HepG2 (cell line): ENCODE measurements around the gene ANO10. TPM values are rescaled to one million over a fixed set of nuclear protein-coding genes. Genes with fewer than 3 reads are reported as not detected.
A peak's percentile ranks its signal among the peaks of the same experiment; 100 is the strongest.

Experiments used
- ATAC-seq: fragments of 200-7000 bp; cut with Tn5 transposase; 3 replicates; pipeline ENCODE4 v1.9.1; 2020; ENCODE audit warnings: mild to moderate bottlenecking, moderate library complexity
- BruUV-seq: library from RNA; stranded (reverse); fragments of 400-500 nt; replicated peaks from 2 replicates; lab custom pipeline; 2021; lab: Mats Ljungman, UMichigan
- CTCF ChIA-PET: fragments of 300-600 bp; formaldehyde crosslinking; extraction: SDS; loops from one replicate; lab custom pipeline; 2021; ENCODE audit warnings: low total read pairs, inconsistent platforms, low intra/inter-chr PET ratio; lab: Yijun Ruan, JAX
- POLR2A ChIA-PET: fragments of 350-600 bp; sonication (Branson Sonifier 250); formaldehyde crosslinking; loops from one replicate; lab custom pipeline; 2020; ENCODE audit warnings: antibody characterized with exemption, inconsistent platforms; lab: Yijun Ruan, JAX
- DNase-seq: peaks from one replicate; pipeline ENCODE4 v3.0.0-alpha.2; 2015; ENCODE audit warnings: low spot score
- FAIRE-seq: peaks from 3 replicates; lab custom pipeline; 2011; peaks lifted over from hg19 to GRCh38; lab: Jason Lieb, UNC
- H2AFZ ChIP-seq: one replicate; pipeline ENCODE4 v1.6.1; 2011; ENCODE audit warnings: low read length, inconsistent platforms
- H3K27ac ChIP-seq: fragments of 300-600 bp; 3 replicates; pipeline ENCODE4 v1.8.0; 2011; ENCODE audit warnings: mixed run types, mild to moderate bottlenecking, mixed read lengths, low read length, inconsistent platforms; ENCODE audit not compliant: insufficient read depth; ENCODE audit errors: extremely low read length
- H3K27me3 ChIP-seq, 2 experiments: fragments of 200-600 bp in 1 of 2; 2 replicates in 1 of 2; 3 replicates in 1 of 2; pipeline versions ENCODE4 v1.6.0 to v1.8.0; 2011; ENCODE audit warnings: low read length in 2 of 2, mild to moderate bottlenecking in 2 of 2, moderate library complexity in 2 of 2, inconsistent platforms in 1 of 2; ENCODE audit not compliant: insufficient read depth in 2 of 2, control insufficient read depth in 1 of 2
- H3K36me3 ChIP-seq, 2 experiments: fragments of 200-600 bp in 1 of 2; replicated peaks in 1 of 2; 2 replicates in 1 of 2; 3 replicates in 1 of 2; pipeline versions ENCODE4 v1.5.1 to v1.8.0; 2011; ENCODE audit warnings: low read length in 2 of 2, inconsistent platforms in 1 of 2; ENCODE audit not compliant: insufficient read depth in 2 of 2, control insufficient read depth in 1 of 2
- H3K4me1 ChIP-seq: 2 replicates; pipeline ENCODE4 v1.5.1; 2012; ENCODE audit warnings: low read length, inconsistent platforms; ENCODE audit not compliant: insufficient read depth
- H3K4me2 ChIP-seq: 2 replicates; pipeline ENCODE4 v1.6.0; 2011; ENCODE audit warnings: low read depth, low read length, inconsistent platforms
- H3K4me3 ChIP-seq, 3 experiments: fragments of 200-600 bp in 1 of 3; sonication (generic), shearing (Covaris generic) in 1 of 3; replicated peaks in 1 of 3; 2 replicates each; pipeline ENCODE4 v1.5.1; 2011 to 2016; ENCODE audit warnings: low read length in 3 of 3, inconsistent platforms in 2 of 3, low read depth in 2 of 3, mild to moderate bottlenecking in 2 of 3, control low read depth in 1 of 3, mixed read lengths in 1 of 3; ENCODE audit not compliant: insufficient read depth in 1 of 3
- H3K79me2 ChIP-seq: one replicate; pipeline ENCODE4 v1.6.1; 2011; ENCODE audit warnings: low read length, inconsistent platforms; ENCODE audit not compliant: insufficient read depth
- H3K9ac ChIP-seq: 2 replicates; pipeline ENCODE4 v1.6.0; 2011; ENCODE audit warnings: mild to moderate bottlenecking, low read depth, low read length, inconsistent platforms; ENCODE audit not compliant: insufficient read depth
- H3K9me3 ChIP-seq: 2 replicates; pipeline ENCODE4 v1.5.1; 2012; ENCODE audit warnings: mild to moderate bottlenecking, low read length
- H4K20me1 ChIP-seq: 2 replicates; pipeline ENCODE4 v1.6.0; 2011; ENCODE audit warnings: inconsistent platforms, mild to moderate bottlenecking, low read length, moderate library complexity; ENCODE audit not compliant: insufficient read depth
- FOXP1 ChIP-seq, 2 experiments: fragments of 450-650 bp in 1 of 2; IDR thresholded peaks; 2 replicates each; pipeline ENCODE4 v1.6.1; 2017 to 2018; ENCODE audit warnings: antibody characterized with exemption in 1 of 2
- MAFK ChIP-seq, 2 experiments: IDR thresholded peaks in 1 of 2; conservative IDR thresholded peaks in 1 of 2; 2 replicates each; pipeline ENCODE4 v1.6.1; 2011; ENCODE audit warnings: improper control_type of control experiment in 2 of 2, low read length in 2 of 2
- PRDM4 ChIP-seq: sonication (generic); formaldehyde crosslinking; IDR thresholded peaks from 2 replicates; pipeline ENCODE4 v1.9.0; 2021; ENCODE audit warnings: missing genetic modification reagents, borderline replicate concordance
- ZNF256 ChIP-seq: sonication (generic); formaldehyde crosslinking; conservative IDR thresholded peaks from 2 replicates; pipeline ENCODE4 v1.4.0; 2020; ENCODE audit warnings: missing genetic modification reagents
- ZNF335 ChIP-seq: sonication (generic); formaldehyde crosslinking; IDR thresholded peaks from 2 replicates; pipeline ENCODE4 v1.4.0; 2020; ENCODE audit warnings: missing genetic modification reagents
- ZNF431 ChIP-seq: sonication (generic); formaldehyde crosslinking; IDR thresholded peaks from 2 replicates; pipeline ENCODE4 v1.9.0; 2022; ENCODE audit warnings: missing genetic modification reagents, low read depth, mild to moderate bottlenecking, borderline replicate concordance
- ZNF646 ChIP-seq: sonication (generic); formaldehyde crosslinking; IDR thresholded peaks from 2 replicates; pipeline ENCODE4 v1.9.0; 2021; ENCODE audit warnings: mild to moderate bottlenecking, missing genetic modification reagents
- ZNF670 ChIP-seq: sonication (generic); formaldehyde crosslinking; IDR thresholded peaks from 2 replicates; pipeline ENCODE4 v1.8.0; 2022; ENCODE audit warnings: mild to moderate bottlenecking, missing genetic modification reagents, borderline replicate concordance
- WGBS: methylation state at CpG from one replicate; pipeline ENCODE4 v1.1.6; 2017; ENCODE audit warnings: low lambda C conversion rate; 5-methylcytosine and 5-hydroxymethylcytosine counted together
- in situ Hi-C: cut with HindIII; loops from 2 replicates; pipeline ENCODE4 v1.10.0; 2017; ENCODE audit warnings: low pct_unique_long_range_greater_than_20kb; ENCODE audit not compliant: extremely low pct_ligation_motif_present
- intact Hi-C: fragments of 100-400 bp; cut with micrococcal nuclease; formaldehyde crosslinking; loops from one replicate; pipeline ENCODE4 v1.10.0; 2022; ENCODE audit not compliant: unreplicated experiment
- polyA plus RNA-seq, 8 experiments: library from polyadenylated mRNA; depleted of rRNA in 3 of 8; stranded (reverse) in 7 of 8; unstranded in 1 of 8; fragments of >200 nt; fragmentation: Illumina TruSeq in 4 of 8; extraction: Trizol in 4 of 8; gene quantifications; 2 replicates each; pipeline versions ENCODE4 v1.2.1 to v1.2.3, GENCODE V29; 2011 to 2016; ENCODE audit warnings: low read depth in 4 of 8, missing spikeins in 1 of 8, mixed read lengths in 1 of 8; ENCODE audit not compliant: insufficient read depth in 1 of 8
- total RNA-seq, 5 experiments: library from RNA; depleted of rRNA; stranded (reverse); fragments of >200 nt; fragmentation: Illumina TruSeq; extraction: Trizol; gene quantifications; 2 replicates each; pipeline ENCODE4 v1.2.3, GENCODE V29; 2016; ENCODE audit warnings: low read depth in 1 of 5

The ANO10 gene
- total and polyA plus RNA-seq, 2 of the 13 experiments (the other 11 are each of a cell fraction or from before 2014, with no cell fraction given) = 10.4 to 13.1 TPM

- Histone ChIP-seq H3K4me2 (no peak overlapping the region), H3K79me2 (no peaks in the 10 kb centered on the region), H3K9ac (no peak overlapping the region), H3K27ac (no peak overlapping the region), H3K9me3 (no peaks in the 10 kb centered on the region), H2AFZ (no peak overlapping the region), H3K36me3 (no peaks in the 10 kb centered on the region), H4K20me1 (no peaks in the 10 kb centered on the region), H3K4me1 (peaks cover 19% of the 10 kb centered on the region), H3K4me3 (no peak overlapping the region), H3K27me3 (no peaks in the 10 kb centered on the region)
- in situ Hi-C loops = no loop called here
- intact Hi-C loops = no loop called here
- WGBS = 96% methylated on average over 5 of the region's 5 CpGs
- ChIA-PET POLR2A (no interaction called here), CTCF (no interaction called here)
- TF ChIP-seq MAFK (conservative IDR thresholded peaks at IDR 0.05 in 1 of 2, IDR thresholded peaks at IDR 0.05 in 1 of 2; ENCODE audit: low read length in 2 of 2) = peak in 1 of 2 experiments; percentile 29; a peak in 2 of 4 replicates
- TF ChIP-seq ZNF335 (CRISPR knock-in tag) = no peak
- ATAC-seq (no peak), DNase-seq (no peak), FAIRE-seq (no peak)
- no TSS peak for BruUV-seq
These were observed 5.8 kb downstream of the ANO10 start for GRCh38 chr3:43616034-43616433.

- Histone ChIP-seq H2AFZ (no peak overlapping the region), H3K4me3 (no peak overlapping the region), H3K79me2 (no peaks in the 10 kb centered on the region), H3K9ac (no peak overlapping the region), H4K20me1 (no peaks in the 10 kb centered on the region), H3K9me3 (no peaks in the 10 kb centered on the region), H3K4me2 (peak overlapping the region; percentile 36; the same call in 1 of the 2 replicates), H3K27me3 (no peaks in the 10 kb centered on the region), H3K36me3 (no peaks in the 10 kb centered on the region), H3K4me1 (0 out of 2 replicates have a peak, but pooled peaks cover 11% of the 10 kb centered on the region), H3K27ac (no peak overlapping the region)
- BruUV-seq = no TSS peak
- in situ Hi-C loops = no loop called here
- DNase-seq (peak; percentile 34), FAIRE-seq (peak; percentile 59), ATAC-seq (peak; percentile 54; the same call in 2 of the 3 replicates)
- intact Hi-C loops = no loop called here
- WGBS = 62% methylated on average over 1 of the region's 1 CpG
- ChIA-PET CTCF (no interaction called here), POLR2A (no interaction called here)
- TF ChIP-seq ZNF646 (CRISPR knock-in tag) = peak; percentile 95
- TF ChIP-seq ZNF431 (CRISPR knock-in tag) = no peak
- TF ChIP-seq ZNF256 = no peak
- no peak for TF ChIP-seq FOXP1 (IDR thresholded peaks at IDR 0.05)
- peak; percentile 15; the same call in 1 of the 2 replicates for TF ChIP-seq FOXP1 (CRISPR knock-in tag; IDR thresholded peaks at IDR 0.05)
- TF ChIP-seq ZNF670 = no peak
- TF ChIP-seq MAFK (conservative IDR thresholded peaks at IDR 0.05 in 1 of 2, IDR thresholded peaks at IDR 0.05 in 1 of 2; ENCODE audit: low read length in 2 of 2) = no peak
- no peak for TF ChIP-seq PRDM4
These were observed 6.7 kb downstream of the ANO10 start for GRCh38 chr3:43615133-43615532.
